GM06990 (cell line): ENCODE data around the gene FTSJ1.
"Not testable (repeated sequence)": the region's sequence is repeated elsewhere in the genome, so short reads cannot be mapped to it uniquely, and the experiment has no call there.

ENCODE experiments used
- DNase-seq: peaks from one replicate; pipeline ENCODE4 v3.0.0-alpha.2; 2011; ENCODE audit not compliant: insufficient read length; ENCODE audit errors: extremely low read depth
- H3K27me3 ChIP-seq: replicated peaks from 2 replicates; pipeline ENCODE4 v1.6.0; 2011; ENCODE audit warnings: low read length; ENCODE audit not compliant: control insufficient read depth, insufficient read depth
- H3K36me3 ChIP-seq: 2 replicates; pipeline ENCODE4 v1.5.1; 2011; ENCODE audit warnings: low read length; ENCODE audit not compliant: control insufficient read depth, insufficient read depth
- H3K4me3 ChIP-seq: replicated peaks from 2 replicates; pipeline ENCODE4 v1.5.1; 2011; ENCODE audit warnings: low read depth, mild to moderate bottlenecking, control low read depth, low read length
- TF ChIP-seq, protein P1 (sequence below): IDR thresholded peaks from 2 replicates; pipeline ENCODE4 v1.5.1; 2011; ENCODE audit warnings: low read length, control low read depth, mild to moderate bottlenecking, inconsistent platforms; ENCODE audit not compliant: insufficient read depth, poor library complexity, severe bottlenecking

FTSJ1 gene, protein sequence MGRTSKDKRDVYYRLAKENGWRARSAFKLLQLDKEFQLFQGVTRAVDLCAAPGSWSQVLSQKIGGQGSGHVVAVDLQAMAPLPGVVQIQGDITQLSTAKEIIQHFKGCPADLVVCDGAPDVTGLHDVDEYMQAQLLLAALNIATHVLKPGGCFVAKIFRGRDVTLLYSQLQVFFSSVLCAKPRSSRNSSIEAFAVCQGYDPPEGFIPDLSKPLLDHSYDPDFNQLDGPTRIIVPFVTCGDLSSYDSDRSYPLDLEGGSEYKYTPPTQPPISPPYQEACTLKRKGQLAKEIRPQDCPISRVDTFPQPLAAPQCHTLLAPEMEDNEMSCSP

DNA sequence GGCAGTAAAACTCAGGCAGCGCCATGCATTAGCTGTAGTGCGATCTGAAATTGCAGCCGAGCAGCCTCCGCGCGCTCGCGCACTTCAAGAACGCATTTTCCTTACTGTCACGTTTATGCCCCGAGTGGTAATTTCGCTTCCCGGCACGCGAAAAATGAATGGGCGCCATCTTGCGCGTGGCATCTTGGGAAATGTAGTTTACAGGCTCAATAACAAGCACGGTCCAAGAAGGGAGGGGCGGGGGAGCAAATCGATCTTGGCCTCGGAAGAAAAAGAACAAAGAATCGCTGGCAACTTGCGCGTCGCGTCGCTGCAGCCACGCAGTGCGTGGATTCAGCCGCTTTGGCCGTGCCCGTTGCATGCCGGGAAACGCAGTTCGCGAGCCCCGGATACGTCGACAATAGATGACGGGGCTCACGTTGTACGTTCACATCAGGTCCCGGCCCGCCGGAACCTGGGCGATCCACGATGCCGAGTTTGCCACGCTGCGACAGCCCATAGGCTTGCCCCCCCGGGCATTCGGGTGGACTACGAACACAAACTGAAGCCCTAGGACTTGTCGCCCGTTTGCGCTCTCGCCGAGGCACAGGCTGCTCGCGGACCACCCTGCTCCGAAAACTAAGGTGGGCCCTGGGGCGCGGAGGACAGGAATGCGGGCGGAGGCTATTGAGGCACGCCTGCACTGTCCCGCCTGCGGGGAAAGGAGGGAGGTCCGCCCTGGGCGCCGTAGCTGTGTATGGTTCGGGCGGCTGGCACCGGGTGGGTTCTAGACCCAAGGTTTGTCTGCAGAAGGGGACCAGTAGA, at the start of gene FTSJ1:
Gene FTSJ1, plus strand, starts transcription at position 426 of the 804 bp plus-strand sequence. CDS start 1,849 bp downstream, outside the sequence.
- H3K4me3 ChIP-seq = peak within 1 kb of the TSS; percentile 85
- peaks cover 4% of the 10 kb centered on the region for H3K36me3 ChIP-seq
- peak; percentile 91 for DNase-seq
- H3K27me3 ChIP-seq = no peaks in the 10 kb centered on the region
- TF ChIP-seq, protein P1, sequence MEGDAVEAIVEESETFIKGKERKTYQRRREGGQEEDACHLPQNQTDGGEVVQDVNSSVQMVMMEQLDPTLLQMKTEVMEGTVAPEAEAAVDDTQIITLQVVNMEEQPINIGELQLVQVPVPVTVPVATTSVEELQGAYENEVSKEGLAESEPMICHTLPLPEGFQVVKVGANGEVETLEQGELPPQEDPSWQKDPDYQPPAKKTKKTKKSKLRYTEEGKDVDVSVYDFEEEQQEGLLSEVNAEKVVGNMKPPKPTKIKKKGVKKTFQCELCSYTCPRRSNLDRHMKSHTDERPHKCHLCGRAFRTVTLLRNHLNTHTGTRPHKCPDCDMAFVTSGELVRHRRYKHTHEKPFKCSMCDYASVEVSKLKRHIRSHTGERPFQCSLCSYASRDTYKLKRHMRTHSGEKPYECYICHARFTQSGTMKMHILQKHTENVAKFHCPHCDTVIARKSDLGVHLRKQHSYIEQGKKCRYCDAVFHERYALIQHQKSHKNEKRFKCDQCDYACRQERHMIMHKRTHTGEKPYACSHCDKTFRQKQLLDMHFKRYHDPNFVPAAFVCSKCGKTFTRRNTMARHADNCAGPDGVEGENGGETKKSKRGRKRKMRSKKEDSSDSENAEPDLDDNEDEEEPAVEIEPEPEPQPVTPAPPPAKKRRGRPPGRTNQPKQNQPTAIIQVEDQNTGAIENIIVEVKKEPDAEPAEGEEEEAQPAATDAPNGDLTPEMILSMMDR = no peak

DNA sequence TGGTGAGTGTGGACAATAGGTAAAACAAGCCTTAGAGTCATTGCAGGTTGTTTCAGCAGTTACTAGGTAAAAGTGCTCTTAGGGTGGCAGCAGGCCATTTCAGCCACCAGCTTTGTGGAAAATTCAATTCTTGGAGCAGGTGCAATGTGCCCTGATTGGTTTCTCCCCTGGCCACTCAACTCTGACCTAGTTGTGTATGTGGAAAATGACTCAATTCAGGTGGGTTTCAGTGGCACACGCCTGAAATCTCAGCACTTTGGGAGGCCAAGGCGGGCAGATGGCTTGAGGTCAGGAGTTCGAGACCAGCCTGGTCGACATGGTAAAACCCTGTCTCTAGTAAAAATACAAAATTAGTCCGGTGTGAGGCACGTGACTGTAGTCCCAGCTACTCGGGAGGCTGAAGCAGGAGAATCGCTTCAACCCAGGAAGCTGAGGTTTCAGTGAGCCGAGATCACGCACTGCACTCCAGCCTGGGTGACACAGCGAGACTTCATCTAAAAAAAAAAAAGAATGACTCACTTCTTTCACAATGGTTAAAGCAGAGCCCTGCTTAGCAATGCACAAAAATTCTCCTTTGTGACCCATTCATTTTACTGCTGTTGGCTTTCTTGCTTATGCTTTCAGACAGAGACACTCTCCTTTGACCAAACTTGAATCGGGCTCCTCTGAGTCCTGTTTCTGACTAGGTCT, 48.8 kb upstream of the FTSJ1 start:
- H3K27me3 ChIP-seq, H3K4me3 ChIP-seq, H3K36me3 ChIP-seq, DNase-seq: not testable (repeated sequence)

DNA sequence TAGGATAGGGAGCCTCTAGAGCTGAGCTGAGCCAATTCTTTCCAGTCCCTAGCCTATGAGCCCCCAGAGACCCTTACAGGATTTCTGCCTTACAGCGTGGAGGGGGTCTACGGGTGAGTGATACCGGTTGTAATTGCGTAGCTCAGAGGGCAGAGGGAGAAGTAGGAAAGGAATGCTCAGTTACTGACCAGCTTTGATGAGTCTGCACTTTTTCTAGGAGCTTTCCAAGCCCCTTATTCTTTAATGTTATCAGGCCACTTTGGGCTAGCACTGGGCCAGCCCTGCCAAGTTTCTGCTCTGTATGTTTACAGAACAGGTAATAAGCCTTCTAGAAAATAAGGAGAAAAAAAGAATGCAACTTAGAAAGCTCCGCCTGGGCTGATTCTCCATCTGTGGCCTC, 46.4 kb upstream of the FTSJ1 start:
- not testable (repeated sequence) for H3K36me3 ChIP-seq, H3K4me3 ChIP-seq, H3K27me3 ChIP-seq, DNase-seq

DNA sequence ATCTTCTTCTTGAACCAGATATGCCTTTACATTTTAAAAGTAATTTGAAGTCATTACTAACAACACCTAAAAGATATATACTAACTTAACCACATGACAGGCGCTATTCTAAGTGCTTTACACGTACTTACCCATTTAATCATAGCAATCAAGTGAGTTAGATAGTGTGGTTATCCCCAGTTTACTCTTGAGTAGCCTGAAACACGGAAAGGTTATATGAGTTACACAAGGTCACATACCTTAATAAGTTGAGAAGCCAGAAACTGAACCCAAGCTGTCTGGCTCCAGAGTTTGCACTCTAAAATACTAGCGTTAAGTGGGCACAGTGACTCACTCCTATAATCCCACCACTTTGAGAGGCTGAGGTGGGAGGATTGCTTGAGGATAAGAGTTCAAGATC, 45.8 kb upstream of the FTSJ1 start:
- not testable (repeated sequence) for H3K4me3 ChIP-seq, DNase-seq, H3K36me3 ChIP-seq, H3K27me3 ChIP-seq

DNA sequence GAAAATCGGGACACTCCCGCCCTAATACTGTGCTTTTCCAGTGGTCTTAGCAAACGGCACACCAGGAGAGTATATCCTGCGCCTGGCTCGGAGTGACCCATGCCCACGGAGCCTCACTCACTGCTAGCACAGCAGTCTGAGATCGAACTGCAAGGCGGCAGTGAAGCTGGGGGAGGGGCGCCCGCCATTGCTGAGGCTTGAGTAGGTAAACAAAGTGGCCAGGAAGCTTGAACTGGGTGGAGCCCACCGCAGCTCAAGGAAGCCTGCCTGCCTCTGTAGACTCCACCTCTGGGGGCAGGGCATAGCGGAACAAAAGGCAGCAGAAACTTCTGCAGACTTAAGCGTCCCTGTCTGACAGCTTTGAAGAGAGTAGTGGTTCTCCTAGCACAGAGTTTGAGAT, 42.3 kb upstream of the FTSJ1 start:
- DNase-seq, H3K36me3 ChIP-seq, H3K27me3 ChIP-seq, H3K4me3 ChIP-seq: not testable (repeated sequence)

DNA sequence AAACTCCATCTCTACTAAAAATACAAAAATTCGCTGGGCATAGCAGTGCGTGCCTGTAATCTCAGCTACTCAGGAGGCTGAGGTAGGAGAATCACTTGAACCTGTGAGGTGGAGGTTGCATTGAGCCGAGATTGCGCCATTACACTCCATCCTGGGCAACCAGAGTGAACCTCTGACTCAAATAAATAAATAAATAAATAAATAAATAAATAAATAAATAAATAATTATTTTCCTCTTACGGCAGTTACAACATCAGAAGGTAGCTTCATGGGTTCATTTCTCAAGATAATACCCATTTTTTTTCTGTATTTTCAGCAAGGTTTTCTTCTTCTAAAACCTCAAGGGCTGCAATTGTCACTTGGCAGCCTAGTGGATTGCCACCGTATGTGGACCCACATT, 28.8 kb upstream of the FTSJ1 start:
- DNase-seq, H3K36me3 ChIP-seq: not testable (repeated sequence)

DNA sequence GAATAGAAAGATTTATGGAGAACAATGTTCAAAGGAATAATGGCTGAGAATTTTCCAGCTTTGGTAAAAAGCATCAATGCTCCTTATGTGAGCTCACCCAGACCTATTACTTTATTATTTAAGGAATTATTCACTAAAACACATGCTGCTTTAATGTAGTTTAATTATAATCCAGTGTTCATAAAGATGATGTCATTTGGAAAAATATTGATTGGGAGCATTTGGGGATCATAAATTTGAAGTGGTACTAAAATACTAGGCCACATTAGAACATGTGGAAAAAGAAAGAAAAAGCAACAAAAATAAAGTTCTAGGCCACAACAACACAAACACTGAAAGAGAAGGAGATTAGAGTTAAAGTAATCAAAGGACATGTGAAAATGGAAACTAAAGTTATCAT, 25.9 kb upstream of the FTSJ1 start:
- TF ChIP-seq, protein P1 = no peak
- Histone ChIP-seq H3K27me3 (no peaks in the 10 kb centered on the region), H3K4me3 (no peak overlapping the region), H3K36me3 (no peaks in the 10 kb centered on the region)
- no peak for DNase-seq

More for the DNA sequence above, 28.8 kb upstream of the FTSJ1 start:
- H3K27me3 ChIP-seq, H3K4me3 ChIP-seq: not testable (repeated sequence)

DNA sequence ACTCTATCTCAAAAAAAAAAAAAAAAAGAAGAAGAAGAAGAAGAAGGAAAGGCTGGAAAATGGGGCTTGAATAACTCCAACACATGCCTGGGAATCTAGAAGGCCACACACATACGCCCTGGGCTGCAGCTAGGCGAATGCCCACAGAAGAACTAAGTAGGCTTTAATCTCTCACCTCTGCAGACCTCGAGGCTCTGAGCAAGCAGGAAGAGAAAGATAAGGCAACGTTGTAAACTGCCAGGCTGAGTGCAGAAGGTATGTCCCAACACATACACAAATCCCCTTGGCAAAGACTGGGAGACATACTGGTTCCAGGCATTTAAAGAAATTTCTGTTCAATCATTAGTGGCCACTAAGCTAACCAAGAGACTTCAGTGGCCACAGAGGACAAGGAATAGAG, 24.3 kb upstream of the FTSJ1 start:
- TF ChIP-seq, protein P1 = no peak
- no peak overlapping the region for H3K4me3 ChIP-seq
- DNase-seq = no peak
- no peaks in the 10 kb centered on the region for H3K36me3 ChIP-seq
- no peaks in the 10 kb centered on the region for H3K27me3 ChIP-seq
